Effector CD4-positive, alpha-beta T cell (primary cell): ENCODE measurements around the gene NEDD8.
A peak's percentile ranks its signal among the peaks of the same experiment; 100 is the strongest.

Source experiments
- DNase-seq: peaks from one replicate; pipeline ENCODE4 v3.0.0-alpha.2; 2020

NEDD8 gene

DNA sequence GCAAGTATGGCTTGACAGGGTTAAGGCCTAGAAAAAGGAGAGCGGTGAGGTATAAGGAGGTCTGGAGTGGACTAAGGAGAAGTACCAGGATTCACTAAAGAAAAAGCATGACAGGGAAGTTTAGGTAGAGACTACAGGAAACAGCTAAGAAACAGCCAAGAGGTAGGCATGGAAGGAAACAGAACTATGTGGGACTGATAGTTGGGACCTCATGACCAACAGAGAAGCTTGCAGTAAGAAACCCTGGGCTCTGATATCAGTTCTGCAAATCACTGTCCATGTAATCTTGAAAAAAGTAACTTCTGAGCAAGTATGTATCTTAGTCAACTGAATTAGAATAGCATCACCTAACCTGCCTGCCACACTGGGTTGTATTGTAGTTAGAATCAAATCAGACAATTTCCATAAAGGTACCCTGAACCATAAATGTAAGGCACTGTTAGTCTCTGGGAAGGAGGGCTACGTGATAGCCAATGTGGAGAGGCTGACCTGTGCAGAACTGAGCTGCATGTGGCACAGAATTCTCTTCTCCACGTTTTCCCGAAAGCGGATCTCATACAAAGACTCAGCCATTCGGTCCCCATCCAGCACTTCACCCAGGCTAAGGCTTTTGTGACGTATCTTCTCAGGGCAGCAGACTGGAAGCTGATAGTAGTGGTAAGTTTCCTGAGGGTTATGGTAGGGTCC, 37.8 kb downstream of the NEDD8 start:
- DNase-seq = no peak

- DNase-seq = no peak
Measured at GRCh38 chr14:24192933-24193332, 39.2 kb downstream of the NEDD8 start.

DNA sequence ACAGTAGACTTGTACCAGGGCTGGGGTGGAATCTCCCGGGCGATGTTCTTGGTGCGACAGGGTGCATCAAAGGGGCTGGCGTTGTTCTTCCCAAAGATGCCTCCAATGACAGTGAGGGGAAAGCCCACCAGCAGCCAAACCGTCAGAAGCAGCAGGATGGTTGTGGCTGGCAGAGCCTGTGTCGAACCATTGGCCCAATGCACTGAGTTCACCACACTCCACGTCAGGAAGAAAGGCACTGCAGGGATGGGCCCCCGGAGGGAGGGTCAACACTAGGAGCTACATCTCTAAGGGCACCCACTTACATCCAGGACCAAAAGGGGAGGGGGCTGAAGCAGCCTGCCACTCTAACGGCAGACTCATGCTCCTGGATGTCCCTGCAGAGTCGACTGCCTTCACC, 41.8 kb downstream of the NEDD8 start:
- DNase-seq = no peak

DNA sequence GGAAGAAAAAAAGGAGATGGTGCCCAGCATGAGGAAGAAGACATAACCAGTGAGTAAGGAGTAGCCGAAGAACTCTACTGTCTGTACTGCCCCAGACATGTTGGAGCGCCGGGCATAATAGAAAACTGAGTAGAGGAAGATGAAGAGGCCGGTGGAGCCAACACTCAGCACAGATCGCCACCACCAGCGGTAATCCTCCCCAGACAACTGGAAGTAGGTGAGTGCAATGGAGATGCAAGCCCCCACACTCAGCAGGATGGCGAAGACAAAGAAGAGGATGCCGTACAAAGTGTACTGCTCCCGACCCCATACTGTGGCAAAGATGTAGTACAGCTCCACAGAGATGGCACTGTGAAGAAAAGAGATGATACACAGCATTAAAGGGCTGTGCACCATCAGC, 42.7 kb downstream of the NEDD8 start:
- DNase-seq = no peak

- no peak for DNase-seq
Measured at GRCh38 chr14:24189059-24189375, 43.1 kb downstream of the NEDD8 start.

- DNase-seq = peak; percentile 95
Measured at GRCh38 chr14:24188251-24189058, 43.7 kb downstream of the NEDD8 start, which contains the start of gene IPO4. Gene IPO4, minus strand, starts transcription at chr14:24188816. Its CDS starts 29 bp downstream, at chr14:24188787.

- DNase-seq = no peak
Measured at GRCh38 chr14:24187539-24187915, 44.6 kb downstream of the NEDD8 start.

GRCh38 chr14:24186831-24187538, 45.2 kb downstream of the NEDD8 start:
- DNase-seq = no peak

DNA sequence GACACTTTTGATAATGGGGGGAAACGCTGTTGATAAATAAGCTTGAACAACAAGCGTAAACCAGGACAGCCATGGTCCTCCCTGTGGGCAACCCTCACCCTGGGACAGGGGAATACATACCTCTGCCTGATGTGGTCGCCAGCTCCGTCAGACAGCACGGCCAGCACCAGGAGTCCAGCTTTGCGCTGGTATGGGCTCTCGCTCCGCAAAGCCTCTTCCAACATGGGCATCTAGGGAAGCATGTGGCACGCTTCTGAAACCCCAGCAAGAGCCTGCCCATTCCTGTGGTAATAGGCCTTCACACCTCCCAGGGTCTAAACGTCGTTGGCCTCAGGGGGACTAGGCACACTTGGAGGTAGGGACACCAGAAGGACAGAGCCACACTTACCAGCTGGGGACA, 46.4 kb downstream of the NEDD8 start:
- no peak for DNase-seq

DNA sequence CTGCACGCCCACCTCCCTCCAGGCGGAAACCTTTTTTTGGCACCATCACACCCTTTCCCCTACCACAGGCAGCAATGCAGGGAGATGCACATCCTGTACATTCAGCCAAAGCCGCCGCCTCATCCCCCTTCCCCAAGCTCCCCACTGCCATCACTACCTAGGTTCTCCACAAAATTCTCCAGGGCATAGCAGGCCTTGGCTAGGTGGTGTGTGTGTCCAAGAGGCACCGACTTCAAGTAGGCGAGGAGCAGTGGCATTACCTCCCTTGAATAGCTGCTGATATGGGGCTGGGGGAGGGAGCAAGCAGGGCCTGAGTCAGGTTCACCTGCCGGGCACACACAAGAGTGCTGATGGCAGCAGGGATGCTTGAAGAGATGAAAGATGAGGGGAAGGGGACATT, 47.1 kb downstream of the NEDD8 start:
- no peak for DNase-seq

DNA sequence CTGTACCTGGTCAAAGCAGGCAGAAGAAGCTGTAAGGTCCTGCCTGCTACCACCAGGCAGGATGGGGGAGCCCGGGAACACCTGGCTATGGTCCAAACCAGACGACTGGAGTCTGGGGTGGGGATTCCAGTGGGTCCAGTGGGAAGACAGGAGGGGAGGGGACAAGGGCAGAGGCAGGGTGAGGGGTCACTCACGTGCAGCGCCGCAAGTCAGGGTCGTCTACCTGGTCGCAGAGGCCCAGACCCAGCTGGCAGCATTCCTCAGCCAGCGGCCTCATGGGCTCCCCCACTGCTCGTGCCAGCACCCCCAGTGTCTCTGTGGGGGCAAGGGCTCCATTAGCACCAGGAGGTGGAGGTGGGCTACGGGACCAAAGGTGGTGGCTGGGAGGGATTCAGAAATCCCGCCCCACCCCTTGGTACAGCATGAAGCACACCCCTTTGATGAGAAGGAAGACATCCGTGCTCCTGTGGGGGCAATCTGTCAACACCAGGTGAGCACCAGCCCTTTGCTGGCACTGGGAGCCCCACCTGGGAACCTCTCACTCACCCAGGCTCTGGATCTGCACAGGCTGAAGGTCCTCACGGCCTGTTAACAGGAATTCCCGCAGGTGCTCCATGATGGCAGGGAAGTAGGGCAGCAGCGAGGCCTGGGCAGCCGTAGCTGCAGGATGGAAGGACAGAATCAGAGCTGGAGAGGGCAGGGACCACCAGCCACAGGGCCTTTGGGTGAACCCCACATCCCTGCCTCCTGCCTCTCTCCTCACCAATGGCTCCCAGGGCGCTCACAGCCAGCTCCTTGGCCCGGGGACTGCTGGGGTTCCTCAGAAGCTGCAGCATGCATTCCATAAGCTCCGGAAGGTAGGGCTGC, 47.8 kb downstream of the NEDD8 start:
- no peak for DNase-seq

GRCh38 chr14:24183014-24183481, 49.1 kb downstream of the NEDD8 start:
- no peak for DNase-seq

- no peak for DNase-seq
Measured at GRCh38 chr14:24182110-24182882, 49.9 kb downstream of the NEDD8 start.

GRCh38 chr14:24181371-24182077, 50.6 kb downstream of the NEDD8 start:
- DNase-seq = no peak

DNA sequence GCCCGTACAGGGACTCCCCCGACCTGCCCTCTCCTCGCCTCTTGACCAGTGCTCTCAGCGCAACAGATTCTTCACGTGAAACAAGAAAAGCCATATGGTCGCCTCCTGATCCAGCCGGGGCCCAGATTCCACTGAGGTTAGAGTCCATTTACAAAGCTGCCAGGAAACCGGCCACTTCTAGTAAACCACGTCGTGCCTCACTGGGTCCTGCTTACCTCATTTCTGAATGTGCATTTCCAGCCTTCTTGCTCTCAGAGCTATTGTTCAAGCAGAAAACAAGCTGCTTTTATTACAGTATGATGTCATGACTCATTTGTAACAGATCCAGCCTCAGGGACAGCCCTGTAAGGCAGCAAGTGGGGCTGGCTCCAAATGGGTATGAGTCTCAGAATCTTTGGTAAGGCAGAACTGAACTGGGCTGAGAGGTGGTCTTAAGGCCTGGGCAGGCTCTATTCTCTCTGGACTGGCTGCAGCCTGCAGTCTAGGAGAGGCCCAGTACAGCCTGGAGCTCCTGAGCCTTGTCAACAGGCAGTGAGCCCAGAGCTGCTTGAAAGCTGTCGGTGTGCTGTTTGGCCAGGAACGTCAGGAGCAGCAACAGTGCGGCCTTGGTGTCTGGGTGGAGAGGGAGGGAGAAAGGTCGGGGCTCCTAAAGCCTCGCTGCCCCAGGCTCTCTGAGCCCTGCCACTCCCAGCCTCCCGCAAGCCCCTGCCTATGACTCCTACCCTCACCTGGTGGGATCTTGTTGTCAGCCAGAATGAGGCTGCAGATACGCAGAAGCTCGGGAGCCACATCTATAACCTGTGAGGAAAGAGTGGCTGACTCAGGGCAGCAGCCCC, 52.0 kb downstream of the NEDD8 start:
- no peak for DNase-seq

GRCh38 chr14:24179294-24179960, 52.7 kb downstream of the NEDD8 start:
- DNase-seq = no peak

- DNase-seq = no peak
Measured at GRCh38 chr14:24178399-24179178, 53.6 kb downstream of the NEDD8 start.

DNA sequence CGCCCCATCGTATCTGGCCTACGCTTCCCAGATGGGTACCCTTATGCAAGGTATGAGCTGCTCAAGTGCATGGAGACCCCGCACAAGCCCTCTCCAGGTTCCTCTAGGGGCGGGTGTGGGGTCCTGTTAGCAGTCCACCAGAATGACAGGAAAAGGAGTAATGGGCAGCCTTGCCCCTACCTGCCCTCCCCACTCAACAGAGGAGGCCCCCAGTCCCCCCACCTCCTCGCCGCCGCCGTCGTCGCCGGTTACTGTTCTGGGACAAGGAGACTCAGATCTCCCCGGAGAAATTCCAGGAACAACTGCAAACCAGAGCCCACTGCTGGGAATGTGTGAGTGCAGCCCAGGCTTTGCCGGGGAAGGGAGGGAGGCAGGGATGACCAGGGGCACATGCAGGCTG, 54.3 kb downstream of the NEDD8 start:
- DNase-seq = no peak
